GM19397 (cell line): Measurements from ENCODE around the gene SPACA9.

Experiments used
- ATAC-seq: cut with Tn5 transposase; IDR thresholded peaks from one replicate; pipeline ENCODE4 v1.9.1; 2021; ENCODE audit warnings: mild to moderate bottlenecking, moderate library complexity; ENCODE audit not compliant: unreplicated experiment

The SPACA9 gene

GRCh38 chr9:132862533-132862932 is 16.2 kb upstream of the SPACA9 start:
- no peak for ATAC-seq

GRCh38 chr9:132863096-132863495 is 15.6 kb upstream of the SPACA9 start:
- ATAC-seq = no peak

- no peak for ATAC-seq
Measured at GRCh38 chr9:132864277-132864676, 14.4 kb upstream of the SPACA9 start.

GRCh38 chr9:132864691-132865090 is 14.0 kb upstream of the SPACA9 start:
- no peak for ATAC-seq

- ATAC-seq = no peak
Measured at GRCh38 chr9:132866898-132867297, 11.8 kb upstream of the SPACA9 start.

DNA sequence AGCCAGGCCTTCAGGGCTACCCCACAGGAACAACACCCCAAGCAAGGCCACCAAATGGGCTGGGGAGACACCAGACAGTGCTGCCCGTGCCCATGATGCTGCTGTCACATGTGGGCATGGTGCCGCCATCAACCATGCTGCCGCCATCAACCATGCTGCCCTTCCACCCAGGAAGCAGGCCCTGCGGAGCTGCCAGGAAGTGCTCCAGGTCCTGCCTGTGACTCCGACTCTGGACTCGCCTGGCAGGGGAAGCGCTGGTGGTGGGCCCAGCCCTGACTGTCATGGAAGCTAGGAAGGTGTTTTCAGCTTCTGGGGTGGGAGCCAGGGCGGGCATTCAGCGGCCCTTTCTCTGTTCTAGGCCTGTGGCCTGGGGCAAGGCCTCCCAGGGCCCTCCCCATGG is 9.4 kb upstream of the SPACA9 start:
- no peak for ATAC-seq

DNA sequence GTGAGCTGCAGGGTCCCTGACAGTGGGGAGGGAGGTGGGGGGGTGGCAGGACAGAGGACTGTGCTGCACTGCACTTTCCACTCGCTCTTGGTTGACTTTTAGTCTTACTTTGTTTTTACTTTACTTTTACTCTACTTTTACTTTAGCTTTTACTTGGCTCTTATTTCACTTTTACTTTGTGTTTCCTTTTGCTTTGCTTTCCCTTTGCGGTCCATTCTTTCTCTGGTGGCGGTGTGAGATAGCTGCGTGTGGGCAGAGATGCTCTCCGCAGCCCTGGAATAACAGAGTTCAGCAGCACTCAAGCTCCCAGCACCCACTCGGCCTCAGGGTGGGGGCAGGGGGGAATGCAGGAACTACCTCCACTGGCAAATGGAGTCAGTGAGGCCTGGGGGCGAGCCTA is 5.3 kb upstream of the SPACA9 start:
- no peak for ATAC-seq

DNA sequence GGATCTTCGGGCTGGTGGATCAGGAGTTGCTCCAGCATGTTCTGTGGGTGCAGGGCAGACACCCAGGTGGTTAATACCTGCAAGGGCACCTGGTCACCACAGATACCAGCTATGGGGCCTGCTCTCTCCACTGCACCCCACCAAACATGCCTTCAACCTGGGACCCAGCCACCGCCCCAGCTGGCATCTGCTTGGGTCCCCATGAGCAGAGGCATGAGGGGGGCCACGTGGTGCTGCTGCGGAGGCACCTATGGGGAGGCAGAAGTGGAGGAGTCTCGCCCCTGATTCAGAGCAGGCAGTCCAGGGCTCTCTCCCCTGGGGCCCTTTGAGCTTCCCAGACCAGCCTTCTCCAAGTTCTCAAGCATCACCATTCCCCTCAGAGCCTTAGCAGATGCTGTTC is 3.5 kb upstream of the SPACA9 start:
- no peak for ATAC-seq

GRCh38 chr9:132876849-132877248 is 1.8 kb upstream of the SPACA9 start:
- ATAC-seq = no peak

DNA sequence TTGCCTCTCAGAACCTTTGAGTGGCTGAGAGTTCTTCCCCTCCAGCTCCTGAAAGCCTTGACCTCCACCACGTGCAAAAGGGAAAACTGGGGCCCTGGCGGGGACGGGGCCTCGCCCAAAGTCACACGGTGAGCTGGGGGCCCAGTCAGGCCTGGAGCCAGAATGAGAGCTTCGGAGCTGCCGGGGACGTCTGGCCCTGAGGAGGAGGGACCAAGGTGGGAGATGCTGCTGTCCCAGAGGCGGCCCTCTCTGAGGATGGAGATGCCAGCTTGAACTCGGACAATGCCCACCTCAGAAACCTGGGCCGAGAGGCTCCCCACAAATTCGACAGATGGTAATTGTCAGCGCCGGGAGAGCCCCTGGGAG is 1.3 kb upstream of the SPACA9 start:
- ATAC-seq = no peak

GRCh38 chr9:132877824-132878694 is 639 bp upstream of the SPACA9 start, which contains the start of gene AK8:
Gene AK8, minus strand, starts transcription at chr9:132878284. Its CDS starts 29 bp downstream, at chr9:132878255.
- peak; percentile 67 for ATAC-seq

GRCh38 chr9:132879457-132880323 is 992 bp downstream of the SPACA9 start:
- no peak for ATAC-seq

DNA sequence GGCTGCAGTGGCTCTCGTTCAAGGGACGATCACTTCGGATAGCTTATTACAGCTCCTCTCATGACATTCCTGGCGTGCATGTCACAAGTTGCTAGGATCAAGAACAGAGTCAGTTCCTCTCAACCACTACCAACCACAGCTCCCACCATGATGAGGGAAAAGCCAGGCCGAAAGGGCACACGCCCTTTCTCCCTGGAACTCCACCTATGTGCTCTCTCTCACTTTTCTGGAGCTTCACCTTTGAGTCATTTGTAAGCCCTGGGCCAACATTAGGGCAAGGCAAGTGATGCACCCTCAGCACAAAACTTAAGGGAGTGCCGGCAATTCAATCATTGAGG is 1.6 kb downstream of the SPACA9 start:
- ATAC-seq = no peak

DNA sequence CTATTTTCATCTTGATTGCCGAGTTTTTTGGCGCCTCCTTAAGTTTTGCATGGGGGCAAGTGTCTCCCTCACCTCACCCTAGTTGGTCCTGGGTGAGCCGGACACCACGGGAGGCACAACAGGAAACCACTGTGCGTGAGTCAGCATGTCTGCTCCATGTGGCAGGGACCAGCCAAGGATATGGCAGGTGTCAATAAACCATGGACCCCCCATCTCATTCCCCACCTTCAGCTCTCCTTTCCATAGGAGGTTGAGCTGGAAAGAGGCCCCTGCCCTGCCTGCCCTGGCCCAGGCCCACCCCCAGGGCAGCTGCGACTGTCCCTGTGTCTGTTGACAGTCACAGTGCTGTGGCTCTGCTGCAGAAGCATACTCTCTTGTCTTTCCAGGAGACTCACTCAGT is 3.1 kb downstream of the SPACA9 start:
- ATAC-seq = no peak

DNA sequence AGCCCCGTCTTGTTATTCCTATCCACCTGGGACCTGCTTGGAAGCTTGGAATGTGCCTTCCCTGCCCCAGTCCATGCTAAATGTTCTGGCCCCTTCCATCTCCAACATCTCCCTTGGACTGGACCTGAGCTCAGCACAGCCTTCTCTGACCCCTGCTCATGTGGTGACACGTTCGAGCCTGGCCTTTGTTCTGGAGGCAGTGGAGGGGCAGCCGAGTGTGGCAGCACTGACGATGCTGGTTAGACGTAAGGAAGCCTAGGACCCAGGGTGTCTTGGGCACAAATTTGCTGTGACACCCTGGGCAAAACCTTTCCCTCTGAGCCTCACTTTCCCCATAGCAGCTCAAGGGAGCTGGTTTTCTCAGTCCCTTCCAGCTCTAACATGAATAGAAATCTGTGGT is 3.9 kb downstream of the SPACA9 start:
- ATAC-seq = no peak

GRCh38 chr9:132883349-132884294 is 4.9 kb downstream of the SPACA9 start:
- no peak for ATAC-seq

DNA sequence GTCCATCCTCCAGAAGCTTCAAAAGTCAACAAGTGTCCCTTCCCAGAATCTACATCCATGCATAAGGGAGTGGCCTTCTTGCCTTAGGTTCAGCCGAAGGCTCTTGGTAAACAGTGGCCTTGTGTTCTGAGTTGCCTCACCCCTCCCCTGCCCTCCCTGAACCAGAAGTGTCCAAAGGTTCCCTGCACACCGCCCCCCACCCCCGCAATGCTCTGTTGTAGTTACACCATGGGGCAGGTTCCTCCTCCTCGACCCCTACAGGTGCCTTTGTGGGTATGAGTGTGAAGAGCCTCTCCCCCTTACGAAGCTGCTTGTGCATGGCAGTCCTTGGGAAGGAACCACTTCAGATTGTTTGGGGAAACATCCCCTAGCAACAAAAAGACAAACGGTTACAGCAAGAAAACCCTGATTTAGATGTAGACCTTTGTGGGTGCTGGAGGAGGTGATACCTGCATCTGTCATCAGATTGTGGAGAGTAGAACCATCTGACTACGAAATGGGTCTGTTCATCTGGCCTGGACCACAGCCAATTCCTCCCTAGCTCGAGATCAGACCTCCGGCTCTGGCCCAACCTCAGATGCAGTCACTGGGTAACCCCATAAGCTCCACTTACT is 7.1 kb downstream of the SPACA9 start:
- ATAC-seq = no peak

GRCh38 chr9:132886334-132886725 is 7.6 kb downstream of the SPACA9 start:
- ATAC-seq = no peak

DNA sequence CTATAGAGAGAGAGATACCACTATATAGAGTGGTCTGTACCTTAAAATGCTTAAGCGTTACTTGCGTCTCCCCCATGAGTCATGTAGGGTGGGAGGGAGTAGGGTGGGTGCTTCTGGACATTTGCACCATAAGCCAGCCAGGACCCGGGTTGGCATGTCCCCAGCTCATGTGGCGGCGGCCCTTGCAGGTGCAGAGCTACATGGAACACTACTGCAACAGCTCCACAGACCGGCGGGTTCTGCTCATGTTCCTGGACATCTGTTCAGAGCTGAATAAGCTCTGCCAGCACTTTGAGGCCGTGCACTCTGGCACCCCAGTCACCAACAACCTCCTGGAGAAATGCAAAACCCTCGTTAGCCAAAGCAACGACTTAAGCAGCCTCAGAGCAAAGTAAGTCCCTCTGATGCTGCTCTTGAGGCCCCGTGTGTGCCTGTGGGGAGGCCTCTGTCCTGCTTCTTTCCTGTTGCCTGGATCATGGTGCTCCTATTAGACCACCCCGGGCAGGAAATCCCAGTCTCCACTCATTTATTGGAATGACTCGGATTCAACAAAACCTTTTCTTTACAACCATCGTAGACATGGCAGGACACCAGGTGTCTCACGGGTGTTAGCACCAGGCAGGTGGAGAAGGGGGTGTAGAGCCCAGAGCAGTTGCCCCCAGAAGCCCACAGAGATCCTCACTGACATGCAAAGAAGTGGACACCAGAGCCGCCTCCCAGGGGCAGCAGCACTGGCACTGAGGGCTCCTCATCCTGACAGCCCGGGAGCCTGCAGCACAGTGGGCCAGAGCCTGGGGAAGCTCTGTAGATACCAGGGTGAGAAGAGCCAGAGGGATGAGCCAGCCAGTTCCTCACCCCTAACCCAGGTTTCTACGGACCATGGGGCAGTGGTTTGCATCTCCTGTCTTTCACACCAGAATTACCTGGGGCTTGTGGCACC is 8.8 kb downstream of the SPACA9 start:
- ATAC-seq = no peak
